Right lung (tissue), 5 donors: Measurements from ENCODE around the gene GPS1. TPM values are rescaled to one million over a fixed set of nuclear protein-coding genes. Genes with fewer than 3 reads are reported as not detected.

ENCODE experiments used
- DNase-seq, 2 donors: peaks; one replicate each; pipeline ENCODE4 v3.0.0-alpha.2; 2013
- polyA plus RNA-seq, 5 donors: library from polyadenylated mRNA; unstranded; fragments of 120-200 nt; gene quantifications; one replicate each; pipeline versions ENCODE4 v1.2.1 to v1.2.3, GENCODE V29; 2013; ENCODE audit warnings: inconsistent platforms in 1 of 5, low replicate concordance in 1 of 5; ENCODE audit not compliant: insufficient read length in 5 of 5, insufficient read depth in 1 of 5

GPS1 gene
- polyA plus RNA-seq, 5 donors = 63.6 to 105 (median 81.9) TPM

- no peak for DNase-seq
Measured at GRCh38 chr17:82056729-82057621, 5.3 kb downstream of the GPS1 start.

- no peak for DNase-seq
Measured at GRCh38 chr17:82058230-82058854, 6.6 kb downstream of the GPS1 start.

- DNase-seq = no peak
Measured at GRCh38 chr17:82058855-82059249, 7.2 kb downstream of the GPS1 start.

GRCh38 chr17:82059272-82060000 is 7.7 kb downstream of the GPS1 start:
- DNase-seq = no peak

GRCh38 chr17:82060001-82060380 is 8.3 kb downstream of the GPS1 start:
- DNase-seq = no peak

GRCh38 chr17:82060614-82061013 is 8.9 kb downstream of the GPS1 start:
- DNase-seq = no peak

GRCh38 chr17:82061047-82061925 is 9.6 kb downstream of the GPS1 start:
- no peak for DNase-seq

- no peak for DNase-seq
Measured at GRCh38 chr17:82062076-82062983, 10.6 kb downstream of the GPS1 start.

- no peak for DNase-seq
Measured at GRCh38 chr17:82062984-82063368, 11.3 kb downstream of the GPS1 start.

- DNase-seq = no peak
Measured at GRCh38 chr17:82063424-82064415, 12.0 kb downstream of the GPS1 start.

GRCh38 chr17:82064433-82065192 is 12.9 kb downstream of the GPS1 start:
- no peak for DNase-seq

- DNase-seq = no peak
Measured at GRCh38 chr17:82065193-82065637, 13.5 kb downstream of the GPS1 start.

- peak; percentile 43 to 61 for DNase-seq
Measured at GRCh38 chr17:82065638-82066303, 14.1 kb downstream of the GPS1 start, which contains the start of gene DUS1L. TSS of gene DUS1L (minus strand) at chr17:82065804. CDS start at chr17:82065059, 745 bp downstream.

GRCh38 chr17:82070611-82071010 is 18.9 kb downstream of the GPS1 start:
- no peak for DNase-seq

- DNase-seq = no peak
Measured at GRCh38 chr17:82072827-82073226, 21.1 kb downstream of the GPS1 start.

GRCh38 chr17:82073446-82073845 is 21.7 kb downstream of the GPS1 start:
- DNase-seq = no peak

- no peak for DNase-seq
Measured at GRCh38 chr17:82076018-82076784, 24.5 kb downstream of the GPS1 start.
